Naive B cell (primary cell): Measurements from ENCODE around the gene SPRYD3. TPM values are rescaled to one million over a fixed set of nuclear protein-coding genes. Genes with fewer than 3 reads are reported as not detected.

Experiments
- ATAC-seq, 2 donors: fragments of 150-1000 bp; cut with Tn5 transposase; 2 replicates each; pipeline ENCODE4 v1.10.0; 2021; ENCODE audit warnings: low read depth in 2 of 2, mild to moderate bottlenecking in 2 of 2, moderate library complexity in 2 of 2
- DNase-seq: peaks from one replicate; pipeline ENCODE4 v3.0.0; 2022
- H3K27ac Mint-ChIP-seq, 6 donors: one replicate each; pipeline ENCODE4 v1.8.0; 2020 to 2022; ENCODE audit warnings: mild to moderate bottlenecking in 6 of 6, mixed read lengths in 6 of 6, moderate library complexity in 5 of 6, inconsistent platforms in 2 of 6
- H3K27me3 Mint-ChIP-seq, 3 donors: one replicate each; pipeline ENCODE4 v1.8.0; 2021 to 2022; ENCODE audit warnings: mixed read lengths in 3 of 3, mild to moderate bottlenecking in 1 of 3
- H3K36me3 Mint-ChIP-seq, 2 donors: one replicate each; pipeline ENCODE4 v1.8.0; 2020 to 2022; ENCODE audit warnings: mixed read lengths in 2 of 2, inconsistent platforms in 1 of 2, mild to moderate bottlenecking in 1 of 2
- H3K4me1 Mint-ChIP-seq, 3 donors: one replicate each; pipeline ENCODE4 v1.8.0; 2020 to 2022; ENCODE audit warnings: mixed read lengths in 3 of 3, inconsistent platforms in 1 of 3, mild to moderate bottlenecking in 1 of 3, moderate library complexity in 1 of 3
- H3K4me3 Mint-ChIP-seq, 8 donors: one replicate each; pipeline ENCODE4 v1.8.0; 2020 to 2022; ENCODE audit warnings: mild to moderate bottlenecking in 8 of 8, mixed read lengths in 8 of 8, moderate library complexity in 8 of 8, inconsistent platforms in 2 of 8
- H3K9me3 Mint-ChIP-seq, 7 donors: one replicate each; pipeline ENCODE4 v1.8.0; 2020 to 2022; ENCODE audit warnings: mixed read lengths in 7 of 7, mild to moderate bottlenecking in 5 of 7, inconsistent platforms in 2 of 7, moderate library complexity in 1 of 7
- polyA plus RNA-seq, 6 donors: library from polyadenylated mRNA; unstranded; fragments of 300-500 nt; fragmentation: Illumina TruSeq; gene quantifications; one replicate each; pipeline ENCODE4 v1.2.3, GENCODE V29; 2021; ENCODE audit warnings: low read depth in 6 of 6

SPRYD3 gene
- polyA plus RNA-seq, 6 donors from 2014 or later, result 12.8 to 31.1 (median 23.2) TPM

- H3K27ac Mint-ChIP-seq, result peak overlapping the region in 2 of 6 donors; percentile 21 to 52
- no peak for ATAC-seq
- peaks cover 0 to 13% (median 3%) of the 10 kb centered on the region in 3 donors for H3K4me1 Mint-ChIP-seq
Observed at GRCh38 chr12:53060721-53061276, 18.4 kb downstream of the SPRYD3 start.

GRCh38 chr12:53060064-53060720, 19.0 kb downstream of the SPRYD3 start:
- Mint-ChIP-seq H3K9me3 (no peaks in the 10 kb centered on the region), H3K36me3 (peaks cover 3 to 7% of the 10 kb centered on the region in 2 donors), H3K4me3 (no peak overlapping the region), H3K27ac (no peak overlapping the region), H3K4me1 (peaks cover 0 to 8% (median 0%) of the 10 kb centered on the region in 3 donors), H3K27me3 (peaks cover 4 to 17% (median 9%) of the 10 kb centered on the region in 3 donors)
- ATAC-seq, result no peak
- DNase-seq, result no peak

More at GRCh38 chr12:53060721-53061276, 18.4 kb downstream of the SPRYD3 start:
- Mint-ChIP-seq H3K27me3 (peaks cover 4 to 17% (median 9%) of the 10 kb centered on the region in 3 donors), H3K4me3 (no peak overlapping the region), H3K36me3 (peaks cover 3 to 10% of the 10 kb centered on the region in 2 donors), H3K9me3 (no peaks in the 10 kb centered on the region)
- no peak for DNase-seq

GRCh38 chr12:53059434-53060063, 19.6 kb downstream of the SPRYD3 start:
- no peak overlapping the region for H3K27ac Mint-ChIP-seq
- peaks cover under 1 to 2% of the 10 kb centered on the region in 2 donors for H3K36me3 Mint-ChIP-seq
- H3K4me1 Mint-ChIP-seq, result peaks cover 0 to 2% (median 0%) of the 10 kb centered on the region in 3 donors
- no peaks in the 10 kb centered on the region for H3K9me3 Mint-ChIP-seq
- DNase-seq (no peak), ATAC-seq (no peak)
- peaks cover 4 to 17% (median 9%) of the 10 kb centered on the region in 3 donors for H3K27me3 Mint-ChIP-seq
- no peak overlapping the region for H3K4me3 Mint-ChIP-seq

- Mint-ChIP-seq H3K4me3 (no peak overlapping the region), H3K27ac (peak overlapping the region in 1 of 6 donors; percentile 76), H3K9me3 (no peaks in the 10 kb centered on the region), H3K4me1 (peaks cover 5 to 6% (median 5%) of the 10 kb centered on the region in 3 donors), H3K27me3 (peaks cover 4 to 17% (median 9%) of the 10 kb centered on the region in 3 donors), H3K36me3 (no peaks in the 10 kb centered on the region)
- ATAC-seq, result no peak
- DNase-seq, result no peak
Observed at GRCh38 chr12:53058674-53059433, 20.3 kb downstream of the SPRYD3 start.

GRCh38 chr12:53057816-53058500, 21.2 kb downstream of the SPRYD3 start:
- ATAC-seq (no peak), DNase-seq (no peak)
- Mint-ChIP-seq H3K4me1 (peaks cover 11 to 12% (median 11%) of the 10 kb centered on the region in 3 donors), H3K36me3 (no peaks in the 10 kb centered on the region), H3K9me3 (no peaks in the 10 kb centered on the region), H3K4me3 (peak overlapping the region in 2 of 8 donors; percentile 3 to 60), H3K27ac (no peak overlapping the region), H3K27me3 (peaks cover 4 to 17% (median 9%) of the 10 kb centered on the region in 3 donors)

- ATAC-seq, result no peak
- Mint-ChIP-seq H3K4me1 (peaks cover 11 to 13% (median 12%) of the 10 kb centered on the region in 3 donors), H3K27me3 (peaks cover 4 to 17% (median 9%) of the 10 kb centered on the region in 3 donors), H3K4me3 (peak overlapping the region in 1 of 8 donors; percentile 23), H3K27ac (peak overlapping the region in 1 of 6 donors; percentile 28), H3K36me3 (no peaks in the 10 kb centered on the region), H3K9me3 (no peaks in the 10 kb centered on the region)
- DNase-seq, result no peak
Observed at GRCh38 chr12:53056901-53057300, 22.3 kb downstream of the SPRYD3 start.

- DNase-seq, result no peak
- H3K9me3 Mint-ChIP-seq, result no peaks in the 10 kb centered on the region
- no peak for ATAC-seq
- peaks cover 4 to 17% (median 9%) of the 10 kb centered on the region in 3 donors for H3K27me3 Mint-ChIP-seq
- H3K27ac Mint-ChIP-seq, result peak overlapping the region in 1 of 6 donors; percentile 26
- H3K4me1 Mint-ChIP-seq, result peaks cover 11 to 13% (median 12%) of the 10 kb centered on the region in 3 donors
- peak overlapping the region in 2 of 8 donors; percentile 3 to 23 for H3K4me3 Mint-ChIP-seq
- no peaks in the 10 kb centered on the region for H3K36me3 Mint-ChIP-seq
Observed at GRCh38 chr12:53056296-53056695, 22.9 kb downstream of the SPRYD3 start.

GRCh38 chr12:53055471-53056266, 23.5 kb downstream of the SPRYD3 start:
- peak overlapping the region in 5 of 8 donors; percentile 26 to 96 (median 68) for H3K4me3 Mint-ChIP-seq
- peaks cover 4 to 17% (median 9%) of the 10 kb centered on the region in 3 donors for H3K27me3 Mint-ChIP-seq
- no peaks in the 10 kb centered on the region for H3K36me3 Mint-ChIP-seq
- no peak for DNase-seq
- H3K27ac Mint-ChIP-seq, result peak overlapping the region in 1 of 6 donors; percentile 46
- no peak for ATAC-seq
- no peaks in the 10 kb centered on the region for H3K9me3 Mint-ChIP-seq
- H3K4me1 Mint-ChIP-seq, result peaks cover 12 to 14% (median 13%) of the 10 kb centered on the region in 3 donors

GRCh38 chr12:53054112-53054878, 24.9 kb downstream of the SPRYD3 start:
- H3K27me3 Mint-ChIP-seq, result peaks cover 4 to 11% (median 9%) of the 10 kb centered on the region in 3 donors
- H3K9me3 Mint-ChIP-seq, result no peaks in the 10 kb centered on the region
- ATAC-seq, result peak; percentile 91 to 92
- peaks cover 12 to 15% (median 13%) of the 10 kb centered on the region in 3 donors for H3K4me1 Mint-ChIP-seq
- H3K27ac Mint-ChIP-seq, result peak overlapping the region; percentile 79 to 96 (median 95)
- no peaks in the 10 kb centered on the region for H3K36me3 Mint-ChIP-seq
- H3K4me3 Mint-ChIP-seq, result peak overlapping the region; percentile 88 to 98 (median 96)
- peak; percentile 92 for DNase-seq

- Mint-ChIP-seq H3K4me3 (peak overlapping the region; percentile 88 to 98 (median 96)), H3K27me3 (peaks cover 4 to 11% (median 9%) of the 10 kb centered on the region in 3 donors), H3K4me1 (peaks cover 12 to 15% (median 15%) of the 10 kb centered on the region in 3 donors), H3K36me3 (no peaks in the 10 kb centered on the region), H3K9me3 (no peaks in the 10 kb centered on the region), H3K27ac (peak overlapping the region; percentile 79 to 96 (median 95))
- DNase-seq (peak; percentile 47), ATAC-seq (peak; percentile 39 to 45)
Observed at GRCh38 chr12:53053218-53054111, 25.7 kb downstream of the SPRYD3 start.
